Fibroblast of skin of abdomen (primary cell): ENCODE data around the gene RNF11.

Experiments used
- DNase-seq: peaks from one replicate; pipeline ENCODE4 v3.0.0-alpha.2; 2013

Gene RNF11

GRCh38 chr1:51265618-51266017 lies 29.5 kb downstream of the RNF11 start:
- no peak for DNase-seq

DNA sequence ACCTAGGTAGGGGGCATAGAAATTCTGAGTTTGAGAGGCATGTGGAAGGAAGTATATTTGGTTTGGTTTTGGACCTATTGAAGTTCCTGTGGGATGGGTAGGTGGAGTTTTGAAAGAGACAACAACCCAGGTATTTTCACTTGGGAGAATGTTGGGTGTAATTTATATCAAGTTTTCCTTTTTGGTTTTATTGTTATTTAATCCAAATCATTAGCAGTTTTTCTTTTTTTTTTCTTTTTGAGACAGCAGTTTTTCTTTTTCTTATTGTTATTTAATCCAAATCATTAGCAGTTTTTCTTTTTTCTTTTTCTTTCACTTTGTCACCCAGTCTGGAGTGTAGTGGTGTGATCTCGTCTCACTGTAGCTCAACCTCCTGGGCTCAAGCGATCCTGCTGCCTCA lies 30.1 kb downstream of the RNF11 start:
- no peak for DNase-seq

DNA sequence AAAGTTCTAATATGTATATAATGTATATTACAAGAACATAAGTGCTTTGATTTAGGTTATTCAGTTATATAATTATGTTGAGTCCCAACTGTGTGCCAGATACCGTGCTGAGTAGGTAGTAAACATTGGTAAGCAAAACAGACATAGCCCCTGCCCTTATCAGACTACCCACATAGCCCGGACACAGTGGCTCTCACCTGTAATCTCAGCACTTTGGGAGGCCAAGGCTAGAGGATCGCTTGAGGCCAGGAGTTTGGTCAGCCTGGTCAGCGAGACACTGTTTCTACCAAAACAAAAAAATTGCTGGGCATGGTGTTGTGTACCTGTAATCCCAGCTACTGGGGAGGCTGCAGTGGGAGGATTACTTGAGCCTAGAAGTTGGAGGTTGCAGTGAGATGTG lies 30.7 kb downstream of the RNF11 start:
- no peak for DNase-seq

- DNase-seq: peak; percentile 15
These were observed 32.6 kb downstream of the RNF11 start for GRCh38 chr1:51268634-51269033.

DNA sequence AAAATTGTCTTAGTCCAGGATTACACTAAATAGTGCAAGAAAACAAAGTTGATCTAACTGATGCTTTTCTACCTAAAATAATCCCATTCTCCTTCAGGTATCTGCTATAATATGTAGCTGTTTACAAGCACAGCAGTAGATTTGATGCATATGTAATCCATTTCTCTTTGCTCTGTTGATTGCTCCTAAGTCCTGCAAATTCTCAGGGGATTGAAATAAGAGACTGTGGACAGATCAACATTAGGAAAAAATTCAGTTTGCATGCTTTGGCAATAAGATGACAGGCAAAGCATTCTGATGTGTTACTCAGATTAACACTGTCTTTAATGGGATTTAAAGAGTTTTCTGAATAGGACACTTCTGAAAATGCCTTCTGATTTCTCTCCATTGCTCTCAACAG lies 34.7 kb downstream of the RNF11 start:
- peak; percentile 48 for DNase-seq

DNA sequence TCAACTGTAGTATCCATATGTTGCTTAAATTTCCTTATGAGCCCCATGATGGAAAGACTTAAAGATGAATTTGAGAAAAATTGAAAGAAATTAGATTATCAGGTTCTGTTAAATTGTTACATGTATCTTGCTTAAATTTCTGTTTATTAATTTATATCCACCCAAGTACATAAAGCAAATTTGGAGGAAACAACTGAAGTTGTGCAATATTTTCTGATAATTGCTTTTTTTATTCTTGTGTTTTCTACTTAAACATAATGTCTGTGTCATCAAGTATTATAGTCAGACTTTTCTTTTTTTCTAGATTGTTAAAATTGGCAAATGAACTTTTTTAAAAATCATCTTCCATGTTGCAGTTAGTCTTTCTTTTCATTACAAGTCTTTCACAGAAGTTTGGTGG lies 36.8 kb downstream of the RNF11 start:
- no peak for DNase-seq

- DNase-seq: no peak
These were observed 38.6 kb downstream of the RNF11 start for GRCh38 chr1:51274676-51275075.

DNA sequence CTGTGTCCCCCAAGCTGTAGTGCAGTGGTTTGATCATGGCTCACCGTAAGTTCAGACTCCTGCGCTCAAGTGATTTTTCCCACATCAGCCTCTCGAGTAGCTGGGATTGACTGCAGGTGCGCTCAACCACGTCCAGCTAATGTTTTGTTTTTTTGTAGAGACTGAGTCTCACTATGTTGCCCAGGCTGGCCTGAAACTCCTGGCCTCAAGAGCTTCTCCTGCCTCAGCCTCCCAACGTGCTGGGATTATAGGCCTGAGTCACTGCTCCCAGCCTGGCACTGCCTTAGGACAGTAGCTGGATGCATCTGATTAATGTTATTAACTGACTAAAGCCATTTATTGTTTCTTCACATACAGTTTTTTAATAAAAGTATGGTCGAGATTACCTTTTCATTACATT lies 40.2 kb downstream of the RNF11 start:
- DNase-seq: no peak

GRCh38 chr1:51280321-51280978 lies 44.4 kb downstream of the RNF11 start:
- DNase-seq: no peak

DNA sequence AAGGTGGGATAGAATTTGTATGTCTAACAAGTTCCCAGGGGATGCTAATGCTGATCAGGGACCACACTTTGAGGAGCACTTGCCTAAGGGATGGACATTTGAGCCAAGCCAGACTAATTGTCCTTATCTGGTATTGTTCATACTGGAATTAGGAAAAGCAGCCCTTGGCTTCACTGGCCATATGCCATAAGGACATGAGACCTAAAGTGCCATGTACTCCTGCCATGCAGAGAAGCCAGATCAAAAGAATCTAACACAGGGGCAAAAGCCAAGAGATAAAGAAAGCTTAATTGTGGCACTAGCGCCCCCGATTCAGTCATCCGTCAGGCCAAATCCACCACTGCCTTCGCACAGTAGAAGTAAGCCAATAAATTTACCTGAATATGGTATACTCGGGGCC lies 45.7 kb downstream of the RNF11 start:
- DNase-seq: no peak

GRCh38 chr1:51282605-51283004 lies 46.5 kb downstream of the RNF11 start:
- no peak for DNase-seq

GRCh38 chr1:51283979-51284378 lies 47.9 kb downstream of the RNF11 start:
- DNase-seq: no peak

DNA sequence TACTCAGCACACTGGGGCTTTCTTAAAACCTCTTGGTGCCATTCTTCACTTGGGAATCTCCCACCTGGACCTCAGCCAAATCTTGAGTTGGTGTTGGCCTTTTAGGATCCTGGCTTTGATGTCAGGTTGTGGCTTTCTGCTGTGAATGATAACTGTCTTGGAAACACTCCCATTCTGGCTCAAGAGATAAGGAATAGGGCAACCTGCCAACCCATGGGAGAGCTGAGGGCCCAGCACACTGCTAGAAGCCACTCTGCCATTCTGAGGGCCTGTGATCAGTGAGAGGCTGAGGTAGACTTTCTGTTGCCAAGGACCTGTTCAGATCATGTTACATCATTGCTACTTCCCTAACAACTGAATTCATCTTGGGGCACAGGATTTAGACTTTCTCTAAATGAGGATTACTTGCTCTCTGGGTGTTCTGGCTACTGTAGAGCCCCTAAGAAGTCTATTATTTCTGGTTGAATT lies 48.4 kb downstream of the RNF11 start:
- no peak for DNase-seq

DNA sequence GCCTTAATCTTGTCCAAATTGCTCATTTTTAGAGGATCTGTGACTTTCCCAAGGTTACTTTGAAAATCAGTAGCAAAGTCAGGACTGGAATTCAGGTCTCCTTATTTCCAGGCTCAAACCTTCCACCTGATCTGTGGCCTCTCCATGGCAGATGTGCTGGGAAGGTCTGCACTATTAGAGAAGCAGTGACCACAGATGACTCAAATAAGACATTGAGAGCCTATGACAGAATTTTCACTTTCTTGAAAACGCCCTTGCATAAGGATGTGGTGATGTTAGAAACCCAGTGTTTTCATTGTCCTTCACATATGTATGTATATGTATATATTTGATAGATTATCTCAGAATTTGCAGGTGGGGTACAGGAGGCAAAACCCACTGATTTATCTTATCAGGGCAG lies 49.0 kb downstream of the RNF11 start:
- DNase-seq: no peak

- no peak for DNase-seq
These were observed 51.9 kb downstream of the RNF11 start for GRCh38 chr1:51287966-51288365.

DNA sequence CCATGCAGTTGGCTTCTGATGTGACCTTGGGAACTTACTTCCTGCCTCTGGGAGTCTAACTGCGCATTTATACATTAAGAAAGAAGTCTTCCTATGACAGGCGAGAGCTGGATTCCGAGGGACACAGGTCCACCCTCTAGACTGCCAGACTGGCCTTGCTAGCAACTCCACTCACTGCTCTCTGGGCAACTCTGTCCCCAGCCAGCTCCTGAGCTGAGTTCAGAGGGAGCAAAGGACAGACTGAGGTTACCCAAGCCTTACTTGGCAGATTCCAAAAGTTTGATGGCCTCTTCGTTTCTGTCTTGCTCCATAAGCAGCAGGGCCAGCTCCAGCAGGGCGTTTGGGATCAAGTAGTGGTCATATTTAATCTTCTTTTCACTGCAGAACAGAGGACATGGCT lies 52.5 kb downstream of the RNF11 start:
- DNase-seq: no peak

DNA sequence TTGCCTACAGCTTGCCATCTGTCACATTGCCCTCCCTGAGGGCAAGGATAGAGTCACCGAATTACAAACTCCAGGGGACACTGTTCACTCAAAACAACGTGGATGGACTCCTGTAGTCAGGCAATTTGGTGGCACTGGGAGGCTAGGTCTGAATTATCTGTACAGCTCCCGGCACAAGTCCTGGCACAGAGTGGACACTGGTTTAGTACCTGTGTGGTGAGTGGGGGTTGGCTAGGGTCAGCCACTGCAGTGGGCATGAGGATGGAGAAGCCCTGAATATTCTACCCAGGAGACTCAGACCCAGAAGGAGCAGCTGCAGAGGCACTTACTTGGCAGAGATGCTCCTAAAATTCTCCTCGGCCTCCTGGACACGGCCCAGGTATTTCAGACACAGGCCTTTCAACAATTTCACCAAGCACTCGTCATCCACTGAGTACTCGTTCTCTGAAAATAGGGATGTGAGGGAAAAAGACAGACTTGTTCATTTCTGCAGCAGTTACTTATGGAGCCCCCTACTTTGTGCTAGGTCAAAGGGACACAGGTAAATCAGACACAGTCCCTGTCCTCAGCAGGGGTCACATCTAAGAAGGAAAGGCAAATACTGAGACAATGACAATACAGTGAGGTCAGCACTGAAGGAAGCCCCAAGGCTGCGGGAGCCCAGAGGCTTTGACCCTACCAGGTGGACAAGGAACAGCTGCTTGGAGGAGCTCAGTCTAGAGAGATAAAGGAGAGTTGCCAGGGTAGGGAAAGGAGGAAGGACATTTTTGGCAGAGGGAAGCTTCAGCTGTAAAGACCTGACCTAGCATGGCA lies 53.8 kb downstream of the RNF11 start:
- DNase-seq: no peak

GRCh38 chr1:51290489-51290847 lies 54.4 kb downstream of the RNF11 start:
- no peak for DNase-seq

- no peak for DNase-seq
These were observed 57.9 kb downstream of the RNF11 start for GRCh38 chr1:51293898-51294515.

DNA sequence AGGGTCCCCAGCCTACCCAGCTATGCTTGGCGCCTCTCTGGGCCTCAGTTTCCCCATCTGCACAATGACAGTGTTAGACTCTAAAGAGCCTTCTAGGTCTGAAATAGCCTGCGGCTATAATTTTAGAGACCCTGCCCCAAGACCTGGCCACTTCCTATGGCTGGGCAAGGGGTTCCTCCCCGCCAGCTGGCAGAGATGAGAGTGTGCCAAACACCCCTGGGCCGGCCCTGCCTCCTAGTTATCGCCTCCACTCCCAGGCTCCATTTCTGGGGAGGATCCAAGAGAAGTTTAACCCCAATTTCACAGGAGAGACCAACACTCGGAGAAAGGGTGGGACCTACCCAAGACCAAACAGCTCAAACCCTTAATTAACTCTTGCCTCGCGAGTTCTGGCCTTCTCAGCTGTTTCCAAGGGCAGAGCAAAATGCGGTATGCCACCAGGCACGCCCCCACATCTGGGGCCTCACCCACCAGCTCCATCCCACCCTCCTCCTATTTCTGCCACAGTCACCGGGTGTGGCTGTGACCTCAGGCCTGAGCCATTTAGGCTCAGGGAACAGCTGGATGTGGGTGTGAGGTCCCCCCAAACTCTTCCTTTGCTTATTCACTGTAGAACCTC lies 58.6 kb downstream of the RNF11 start:
- no peak for DNase-seq

DNA sequence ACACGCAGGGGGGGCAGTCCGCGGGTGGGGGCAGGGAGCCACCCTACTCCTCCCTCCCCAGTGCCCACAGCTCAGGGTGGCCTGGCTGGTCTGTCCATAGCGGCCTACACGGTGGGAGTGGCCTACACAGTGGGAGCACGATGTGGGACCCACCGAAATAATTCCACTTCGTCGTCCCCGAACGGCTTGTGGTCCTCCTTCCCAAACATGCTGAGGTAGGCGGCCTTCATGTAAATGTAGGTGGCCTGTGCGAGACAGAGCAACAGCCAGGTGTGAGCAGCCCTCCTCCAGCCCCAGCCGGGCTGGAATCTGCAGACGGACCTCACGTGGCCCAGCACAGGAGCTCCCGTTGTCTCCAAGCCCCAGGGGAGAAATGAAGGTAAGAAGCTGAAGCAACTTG lies 59.9 kb downstream of the RNF11 start:
- no peak for DNase-seq

- DNase-seq: peak; percentile 77
These were observed 60.6 kb downstream of the RNF11 start for GRCh38 chr1:51296383-51297357.
